HG03175 (cell line): ENCODE data around the gene DDO.

Experiments
- ATAC-seq: cut with Tn5 transposase; IDR thresholded peaks from one replicate; pipeline ENCODE4 v1.9.1; 2021; ENCODE audit warnings: mild to moderate bottlenecking, moderate library complexity; ENCODE audit not compliant: unreplicated experiment

Gene DDO

GRCh38 chr6:110421749-110422443 is 6.5 kb upstream of the DDO start:
- no peak for ATAC-seq

GRCh38 chr6:110419028-110419739 is 3.8 kb upstream of the DDO start:
- no peak for ATAC-seq

DNA sequence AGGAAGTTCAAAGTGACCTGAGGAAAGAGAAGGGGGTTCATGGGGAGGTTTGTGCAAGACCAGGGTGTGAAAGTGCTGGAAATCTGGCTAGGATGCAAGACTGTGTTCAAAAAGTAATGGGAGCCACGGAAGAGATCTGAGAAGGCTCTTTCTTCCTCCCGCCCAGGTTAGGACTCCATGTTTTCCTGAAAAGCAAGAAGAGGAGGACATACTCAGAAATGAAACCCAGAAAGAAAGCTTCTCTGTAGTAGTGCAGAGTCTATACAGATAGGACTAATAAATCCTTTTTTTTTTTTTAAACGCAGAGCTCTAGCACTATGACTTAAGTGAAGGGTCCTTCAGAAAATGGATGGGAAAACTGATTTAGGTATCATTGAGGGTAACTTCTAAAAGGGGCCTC is 3.2 kb upstream of the DDO start:
- no peak for ATAC-seq

DNA sequence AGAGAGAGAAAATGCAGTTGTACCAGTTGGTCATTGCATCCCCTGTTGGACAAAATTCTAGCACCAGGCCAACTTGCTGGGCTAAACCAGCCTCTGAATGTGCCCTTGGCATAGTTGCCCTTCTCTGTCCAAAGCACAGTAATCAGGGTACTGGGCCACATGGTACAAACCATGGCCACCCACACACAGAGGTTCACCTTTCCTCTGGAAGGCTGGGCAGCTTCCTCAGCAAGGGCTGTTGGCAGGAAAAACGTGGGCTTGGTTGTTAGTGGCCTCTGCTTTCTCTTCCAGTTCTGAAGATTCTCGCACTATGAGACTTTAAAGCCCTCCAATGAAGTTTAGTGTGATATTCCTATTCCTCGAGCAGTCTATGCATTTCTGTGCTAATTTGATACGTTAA is 706 bp downstream of the DDO start:
- no peak for ATAC-seq

GRCh38 chr6:110412360-110412759 is 3.0 kb downstream of the DDO start:
- ATAC-seq, result no peak

- ATAC-seq, result no peak
These were observed 4.9 kb downstream of the DDO start for GRCh38 chr6:110410511-110410910.

DNA sequence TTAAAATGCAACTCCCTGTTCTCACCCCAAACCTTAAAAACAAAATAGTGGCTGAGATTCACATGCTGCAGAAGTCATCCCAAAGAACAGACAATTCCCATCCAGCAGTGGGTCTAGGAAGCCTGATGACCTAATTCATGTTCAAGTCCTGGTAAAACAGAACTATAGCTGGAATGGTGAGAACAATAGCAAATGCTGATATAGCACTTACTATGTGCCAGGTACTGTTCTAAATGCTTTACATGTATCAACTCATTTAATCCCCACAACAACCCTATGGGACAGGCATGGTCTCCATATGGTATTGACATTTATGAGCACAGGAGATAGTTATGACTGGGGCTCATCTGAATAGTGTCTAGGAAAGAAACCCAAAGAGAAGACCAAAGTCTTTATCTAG is 5.6 kb downstream of the DDO start:
- no peak for ATAC-seq

- no peak for ATAC-seq
These were observed 6.5 kb downstream of the DDO start for GRCh38 chr6:110408901-110409300.

GRCh38 chr6:110404607-110405006 is 10.8 kb downstream of the DDO start:
- ATAC-seq, result no peak

- no peak for ATAC-seq
These were observed 13.7 kb downstream of the DDO start for GRCh38 chr6:110401585-110402176.

DNA sequence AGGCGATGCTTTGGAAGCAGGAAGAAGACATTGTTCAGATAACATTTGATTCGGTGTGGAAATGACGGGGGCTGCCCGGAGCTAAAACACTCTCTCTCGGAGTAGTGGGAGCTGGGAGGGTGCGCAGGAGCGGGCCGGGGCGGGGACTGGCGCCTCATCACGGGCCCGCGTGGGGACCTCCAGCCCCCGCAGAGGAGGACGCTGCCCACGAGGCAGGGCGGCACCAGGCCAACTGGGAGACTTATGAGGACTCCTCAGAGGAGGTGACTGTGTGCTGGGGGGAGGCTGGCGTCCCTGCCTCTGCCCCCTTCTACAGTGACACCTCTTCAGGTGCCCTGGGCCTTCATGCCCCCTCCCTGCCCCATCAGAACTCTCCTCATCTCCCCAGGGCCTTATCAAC is 15.2 kb downstream of the DDO start:
- no peak for ATAC-seq

DNA sequence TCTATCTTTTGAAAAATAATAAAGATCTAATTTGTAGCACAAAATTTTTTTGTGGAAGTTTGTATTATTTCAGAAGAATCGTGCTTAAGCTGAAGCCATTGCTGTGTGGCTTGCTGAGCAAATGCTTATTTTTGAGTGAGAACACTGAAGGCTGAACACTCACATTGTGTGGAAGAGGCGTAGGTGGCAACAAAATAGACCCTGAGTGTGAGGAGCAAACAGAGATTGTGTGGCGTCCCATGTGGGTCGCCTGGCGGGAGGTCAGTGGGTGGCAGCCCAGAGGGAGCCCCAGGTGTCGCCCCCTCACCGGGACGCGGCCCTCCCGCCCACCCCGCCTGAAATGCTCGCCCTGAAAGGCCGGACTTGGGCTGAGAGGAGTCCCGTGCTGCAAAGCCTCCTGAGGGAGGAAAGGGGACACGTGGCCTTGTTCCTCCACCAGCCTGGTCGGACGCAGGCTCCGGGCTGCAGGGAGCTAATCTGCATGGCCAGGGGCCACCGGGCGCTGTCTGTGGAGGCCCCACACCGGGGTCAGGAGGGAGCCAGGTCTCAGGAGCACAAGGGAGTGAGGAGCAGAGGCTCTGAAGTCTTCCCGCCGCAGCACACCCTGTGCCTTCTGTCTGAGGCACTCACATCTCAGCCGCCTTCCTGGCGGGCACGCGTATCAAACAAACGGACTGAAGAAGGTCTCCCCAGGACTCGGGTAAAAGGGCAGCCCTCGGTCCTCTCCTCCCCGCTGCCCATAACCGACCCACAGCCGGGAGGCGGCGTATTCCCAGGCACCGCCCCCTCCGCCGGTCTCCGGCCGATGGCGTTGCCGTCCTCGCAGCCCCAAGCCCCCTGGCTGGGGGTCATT is 15.9 kb downstream of the DDO start:
- no peak for ATAC-seq

DNA sequence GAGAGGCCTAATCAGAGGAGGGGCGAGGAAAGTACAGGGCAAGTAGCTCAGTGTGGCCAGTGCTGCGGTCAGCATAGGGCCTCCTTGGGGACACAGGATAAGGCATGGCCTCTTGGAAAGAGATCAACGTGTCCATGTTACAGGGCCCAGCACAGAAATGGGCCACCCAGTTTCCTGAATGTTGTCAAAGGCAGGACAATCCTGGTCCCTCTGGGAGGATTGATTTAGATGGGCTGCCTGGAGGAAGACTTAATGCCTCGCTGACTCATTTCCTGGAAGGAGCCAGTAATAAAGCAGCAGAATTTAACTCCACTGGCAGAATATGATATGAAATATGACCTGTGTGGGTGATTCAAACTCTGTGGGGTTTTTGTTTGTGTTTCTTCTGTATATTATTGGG is 16.6 kb downstream of the DDO start:
- no peak for ATAC-seq

DNA sequence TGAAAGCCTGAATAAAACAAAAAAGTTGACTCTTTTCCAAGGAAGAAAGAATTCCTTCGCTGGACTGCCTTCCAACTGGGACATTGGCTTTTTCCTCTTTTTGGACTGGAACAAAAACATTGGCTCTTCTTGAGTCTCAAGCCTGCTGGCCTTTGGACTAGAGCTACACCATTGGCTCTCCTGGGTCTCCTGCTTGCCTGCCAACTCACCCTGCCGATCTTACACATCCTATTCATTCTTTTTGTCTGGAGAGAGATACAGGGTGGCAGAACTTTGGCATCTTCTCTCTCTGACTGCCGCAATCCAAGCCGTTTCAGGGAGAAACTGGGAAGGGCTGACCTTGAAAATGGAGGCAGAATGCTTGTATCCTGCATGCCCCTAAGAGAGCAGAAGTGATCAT is 20.2 kb downstream of the DDO start:
- no peak for ATAC-seq

DNA sequence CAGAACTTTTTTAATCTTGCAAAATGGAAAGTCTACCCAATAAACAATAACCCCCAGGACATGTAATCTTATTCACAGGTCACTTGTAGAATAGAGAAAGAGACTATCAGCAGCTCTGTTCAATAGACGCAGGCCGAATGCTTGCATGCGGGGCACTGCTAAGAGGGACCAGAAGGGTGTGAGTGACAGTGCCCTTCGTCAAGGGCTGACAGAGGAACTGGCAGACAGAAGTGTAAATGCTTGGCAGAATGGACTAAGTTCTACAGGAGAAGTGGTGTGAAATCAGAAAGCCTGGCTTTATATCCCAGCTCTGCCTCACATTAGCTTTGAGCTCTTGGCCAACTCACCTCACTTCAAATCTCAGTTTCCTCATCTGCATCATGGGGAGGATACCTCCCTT is 21.0 kb downstream of the DDO start:
- no peak for ATAC-seq

DNA sequence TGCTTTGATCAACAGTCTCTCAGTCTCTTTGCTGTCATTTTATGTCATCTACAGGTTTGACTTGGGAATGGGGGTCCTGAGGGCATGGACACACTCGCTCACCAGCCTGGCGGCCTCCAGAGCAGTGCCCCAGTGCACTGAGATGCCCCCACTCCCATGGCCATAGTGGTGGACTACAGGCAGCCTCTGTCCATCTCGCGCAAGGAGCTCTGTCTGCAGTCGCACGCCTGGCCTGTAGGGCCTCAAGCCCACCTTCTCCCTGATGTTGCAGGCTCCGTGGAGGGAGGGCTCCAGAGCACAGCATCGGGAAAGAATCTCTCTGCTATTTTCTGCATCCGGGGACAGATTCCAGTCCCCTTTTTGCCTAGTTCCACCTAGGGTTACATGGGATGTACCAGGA is 22.6 kb downstream of the DDO start:
- no peak for ATAC-seq

GRCh38 chr6:110390404-110390803 is 25.0 kb downstream of the DDO start:
- ATAC-seq, result no peak

DNA sequence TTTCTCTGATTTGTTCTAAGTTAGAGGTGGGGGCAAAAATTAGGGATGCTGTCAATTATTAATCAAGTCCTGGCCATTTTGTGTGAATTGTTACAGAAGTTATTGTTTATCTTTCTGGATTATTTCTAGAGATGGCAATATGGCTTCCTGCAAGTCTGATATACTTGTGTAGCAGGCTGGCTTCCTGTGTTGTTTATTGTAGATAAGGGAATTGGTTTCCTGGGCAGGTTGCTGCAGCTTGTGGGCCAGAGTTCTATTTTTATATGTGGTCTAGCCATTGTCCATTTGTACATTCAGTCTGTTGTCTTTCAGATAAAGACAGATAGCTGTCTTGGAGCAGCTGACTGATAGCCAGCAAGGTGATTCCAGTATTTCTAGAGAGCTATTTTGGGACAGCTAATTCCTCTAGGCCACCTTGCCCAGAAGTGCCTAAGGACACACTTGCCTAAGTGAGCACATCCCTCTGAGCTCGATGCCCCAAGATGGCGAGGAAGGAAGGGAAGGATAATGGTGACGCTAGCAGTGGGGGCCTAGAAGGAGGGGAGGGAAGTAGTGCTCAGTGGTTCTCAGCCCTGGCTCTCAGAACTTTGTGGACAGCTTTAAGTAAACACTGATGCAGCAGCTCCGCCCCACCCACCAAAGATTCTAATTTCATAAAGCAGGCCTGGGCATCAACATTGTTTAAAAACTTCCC is 25.5 kb downstream of the DDO start:
- no peak for ATAC-seq

GRCh38 chr6:110387986-110388385 is 27.4 kb downstream of the DDO start:
- ATAC-seq, result no peak

- ATAC-seq, result no peak
These were observed 29.9 kb downstream of the DDO start for GRCh38 chr6:110385458-110385863.

- ATAC-seq, result no peak
These were observed 36.8 kb downstream of the DDO start for GRCh38 chr6:110378552-110378951.
